Measurements from ENCODE around the gene LHPP. TPM values are rescaled to one million over a fixed set of nuclear protein-coding genes. Genes with fewer than 3 reads are reported as not detected.

LHPP gene
- total RNA-seq, 6 donors from 2014 or later: 12.0 to 21.4 (median 16.4) TPM

DNA sequence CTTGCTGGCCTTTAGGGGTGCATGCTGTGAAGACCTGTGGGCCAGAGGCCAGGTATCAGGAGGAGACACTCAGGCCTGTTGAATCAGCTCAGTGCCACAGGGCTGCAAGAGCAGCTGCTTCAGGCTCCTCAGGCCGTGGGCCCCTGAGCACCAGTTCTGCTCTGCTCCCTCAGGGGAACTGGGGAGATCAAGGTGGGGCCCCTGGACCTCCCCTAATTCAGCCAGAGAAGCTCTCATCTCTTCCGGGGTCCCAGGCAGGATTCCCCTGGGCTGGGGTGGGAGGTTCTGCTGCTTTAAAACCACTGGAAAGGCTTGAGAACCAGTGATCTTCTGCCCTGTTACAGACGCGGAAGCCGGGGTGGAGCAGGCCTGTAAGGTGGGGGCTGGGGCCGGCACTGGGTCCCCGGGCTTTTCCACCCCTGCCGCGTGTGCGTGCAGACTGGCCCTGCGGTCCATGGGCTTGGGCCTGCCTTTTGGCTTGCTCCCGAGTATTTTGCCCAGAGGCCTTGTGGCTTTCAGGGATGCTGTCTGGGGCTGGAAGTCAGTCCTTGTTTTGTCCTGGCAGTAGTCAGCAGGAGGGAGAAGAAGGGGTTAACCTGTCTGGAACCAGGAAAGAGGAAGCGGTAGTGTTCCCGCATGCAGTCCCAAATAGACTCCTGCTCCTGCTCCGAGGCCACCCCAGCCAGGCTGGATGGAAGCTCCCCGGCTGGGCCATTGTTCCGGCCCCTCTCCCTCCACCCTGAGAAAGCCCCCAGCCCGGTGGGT is 74.3 kb downstream of the LHPP start:
- Histone ChIP-seq H3K36me3 (no peaks in the 10 kb centered on the region), H3K4me3 (no peak overlapping the region), H3K27me3 (no peaks in the 10 kb centered on the region), H3K9me3 (no peaks in the 10 kb centered on the region), H3K27ac (no peak overlapping the region), H3K4me1 (peaks cover 0 to 14% (median 7%) of the 10 kb centered on the region in 4 donors)
- TF ChIP-seq, protein P1, sequence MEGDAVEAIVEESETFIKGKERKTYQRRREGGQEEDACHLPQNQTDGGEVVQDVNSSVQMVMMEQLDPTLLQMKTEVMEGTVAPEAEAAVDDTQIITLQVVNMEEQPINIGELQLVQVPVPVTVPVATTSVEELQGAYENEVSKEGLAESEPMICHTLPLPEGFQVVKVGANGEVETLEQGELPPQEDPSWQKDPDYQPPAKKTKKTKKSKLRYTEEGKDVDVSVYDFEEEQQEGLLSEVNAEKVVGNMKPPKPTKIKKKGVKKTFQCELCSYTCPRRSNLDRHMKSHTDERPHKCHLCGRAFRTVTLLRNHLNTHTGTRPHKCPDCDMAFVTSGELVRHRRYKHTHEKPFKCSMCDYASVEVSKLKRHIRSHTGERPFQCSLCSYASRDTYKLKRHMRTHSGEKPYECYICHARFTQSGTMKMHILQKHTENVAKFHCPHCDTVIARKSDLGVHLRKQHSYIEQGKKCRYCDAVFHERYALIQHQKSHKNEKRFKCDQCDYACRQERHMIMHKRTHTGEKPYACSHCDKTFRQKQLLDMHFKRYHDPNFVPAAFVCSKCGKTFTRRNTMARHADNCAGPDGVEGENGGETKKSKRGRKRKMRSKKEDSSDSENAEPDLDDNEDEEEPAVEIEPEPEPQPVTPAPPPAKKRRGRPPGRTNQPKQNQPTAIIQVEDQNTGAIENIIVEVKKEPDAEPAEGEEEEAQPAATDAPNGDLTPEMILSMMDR (IDR thresholded peaks at IDR 0.05): no peak
- TF ChIP-seq EP300 (IDR thresholded peaks at IDR 0.05) (no peak), POLR2AphosphoS5 (IDR thresholded peaks at IDR 0.05) (no peak), POLR2A (IDR thresholded peaks at IDR 0.05) (no peak)
- DNase-seq: peak in 1 of 2 donors; percentile 66
- no peak for ATAC-seq (ENCODE audit: low FRiP score in 2 of 2)
- 53 to 58% methylated on average over 7 to 18 of the region's 18 CpGs for WGBS, 2 donors

DNA sequence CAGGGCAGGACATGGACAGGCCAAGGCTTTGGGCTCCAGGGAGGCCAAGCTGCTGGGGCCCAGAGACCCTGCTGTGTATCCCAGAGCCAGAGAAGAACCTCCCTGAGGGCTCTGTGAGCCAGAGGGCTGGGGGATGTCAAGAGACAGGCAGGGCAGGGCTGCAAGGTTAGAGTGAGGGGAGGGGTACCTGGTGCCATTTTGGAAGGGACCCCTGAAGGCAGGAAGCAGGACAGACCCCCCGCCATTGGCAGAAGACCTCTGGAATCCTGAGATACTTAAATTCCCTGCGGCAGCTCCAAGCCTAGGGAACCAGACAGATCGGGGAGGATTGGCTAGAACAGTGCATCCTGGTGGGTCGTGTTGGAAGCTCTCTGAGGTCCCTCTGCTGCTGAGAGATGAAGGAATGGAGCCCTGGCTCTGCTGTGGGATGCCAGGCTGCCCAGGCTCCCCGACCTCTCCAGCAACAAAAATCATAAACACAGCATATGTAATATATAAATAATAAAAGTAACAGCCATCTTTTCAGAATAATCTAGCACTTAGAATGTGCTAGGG is 75.0 kb downstream of the LHPP start:
- DNase-seq: no peak
- no peak for ATAC-seq (ENCODE audit: low FRiP score in 2 of 2)
- Histone ChIP-seq H3K27me3 (no peaks in the 10 kb centered on the region), H3K27ac (no peak overlapping the region), H3K36me3 (no peaks in the 10 kb centered on the region), H3K9me3 (no peaks in the 10 kb centered on the region), H3K4me3 (no peak overlapping the region), H3K4me1 (peaks cover 0 to 14% (median 7%) of the 10 kb centered on the region in 4 donors)
- 88 to 90% methylated on average over 5 of the region's 5 CpGs for WGBS, 2 donors
- TF ChIP-seq EP300 (IDR thresholded peaks at IDR 0.05) (no peak), POLR2AphosphoS5 (IDR thresholded peaks at IDR 0.05) (no peak), POLR2A (IDR thresholded peaks at IDR 0.05) (no peak)
- TF ChIP-seq, protein P1 (IDR thresholded peaks at IDR 0.05): no peak

DNA sequence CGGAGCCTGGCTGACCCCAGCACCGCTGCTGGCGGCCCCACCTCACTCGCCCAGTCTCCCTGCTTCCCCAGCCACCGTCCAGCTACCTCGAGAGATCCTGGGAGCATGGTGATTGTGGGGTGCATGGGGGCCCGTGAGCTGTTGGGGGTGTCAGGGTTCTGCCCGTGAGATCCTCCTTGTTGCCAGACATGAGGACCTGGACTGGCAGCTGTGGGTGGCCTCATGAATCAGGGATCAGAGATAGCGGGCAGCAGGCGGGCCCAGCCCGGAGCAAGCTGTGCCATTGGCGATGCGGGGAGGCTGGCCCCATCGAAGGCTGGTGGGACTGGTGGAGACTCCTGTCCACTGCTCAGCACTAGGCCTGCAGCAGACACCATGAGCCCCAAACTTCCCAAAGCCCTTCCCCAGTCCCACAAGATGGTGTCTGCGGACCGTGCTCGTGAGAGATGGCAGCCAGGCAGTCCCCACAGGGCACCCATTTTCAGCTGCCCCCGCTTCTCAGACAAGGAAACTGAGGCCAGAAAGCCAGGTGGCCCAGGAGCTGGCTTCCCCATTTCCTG is 75.6 kb downstream of the LHPP start:
- Histone ChIP-seq H3K9me3 (no peaks in the 10 kb centered on the region), H3K27ac (no peak overlapping the region), H3K27me3 (no peaks in the 10 kb centered on the region), H3K4me3 (no peak overlapping the region), H3K36me3 (no peaks in the 10 kb centered on the region), H3K4me1 (peaks cover 0 to 14% (median 7%) of the 10 kb centered on the region in 4 donors)
- ATAC-seq (ENCODE audit: low FRiP score in 2 of 2) (no peak), DNase-seq (peak in 1 of 2 donors; percentile 69)
- TF ChIP-seq POLR2AphosphoS5 (IDR thresholded peaks at IDR 0.05) (no peak), EP300 (IDR thresholded peaks at IDR 0.05) (no peak), POLR2A (IDR thresholded peaks at IDR 0.05) (no peak)
- TF ChIP-seq, protein P1 (IDR thresholded peaks at IDR 0.05): no peak
- WGBS, 2 donors: 93 to 96% methylated on average over 9 to 18 of the region's 18 CpGs

DNA sequence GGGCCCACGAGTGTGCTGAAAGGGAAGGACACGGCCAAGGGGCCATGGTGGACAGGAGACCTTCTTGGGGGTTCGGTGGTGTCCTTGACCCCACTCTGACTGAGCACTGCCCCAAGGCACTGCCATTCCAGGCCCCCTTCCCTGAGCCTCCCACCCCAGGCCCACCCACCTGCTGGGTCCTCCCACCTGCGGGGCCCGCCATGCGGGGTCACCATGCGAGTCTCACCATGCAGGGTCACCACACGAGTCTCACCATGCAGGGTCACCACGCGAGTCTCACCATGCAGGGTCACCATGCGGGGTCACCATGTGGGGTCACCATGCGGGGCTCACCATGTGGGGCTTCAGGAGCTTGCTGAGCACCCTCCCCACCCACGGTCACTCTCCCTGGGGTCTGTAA is 76.3 kb downstream of the LHPP start:
- TF ChIP-seq POLR2A (IDR thresholded peaks at IDR 0.05) (no peak), POLR2AphosphoS5 (IDR thresholded peaks at IDR 0.05) (no peak), EP300 (IDR thresholded peaks at IDR 0.05) (no peak)
- TF ChIP-seq, protein P1 (IDR thresholded peaks at IDR 0.05): no peak
- no peak for DNase-seq
- WGBS, 2 donors: 86 to 90% methylated on average over 4 to 11 of the region's 13 CpGs
- peaks cover 0 to 14% (median 7%) of the 10 kb centered on the region in 4 donors for H3K4me1 ChIP-seq
- no peak for ATAC-seq (ENCODE audit: low FRiP score in 2 of 2)
- H3K36me3 ChIP-seq: no peaks in the 10 kb centered on the region
- H3K27me3 ChIP-seq: no peaks in the 10 kb centered on the region
- H3K27ac ChIP-seq: no peak overlapping the region
- no peaks in the 10 kb centered on the region for H3K9me3 ChIP-seq
- H3K4me3 ChIP-seq: no peak overlapping the region
